ENCODE measurements around the gene IL16. TPM values are rescaled to one million over a fixed set of nuclear protein-coding genes. Genes with fewer than 3 reads are reported as not detected.

IL16 gene
- total and polyA plus RNA-seq, 9 of the 15 experiments (the other 6 are each of a cell fraction or from before 2014, with no cell fraction given): 1.4 to 18.8 (median 10.6) TPM

GRCh38 chr15:81155375-81156218 is 41.1 kb upstream of the IL16 start (continued):
- peak; percentile 79; the same call in 1 of the 2 replicates for TF ChIP-seq CEBPG (CRISPR knock-in tag; IDR thresholded peaks at IDR 0.05)
- peak; percentile 86 to 98 for TF ChIP-seq CEBPG (tag; conservative IDR thresholded peaks at IDR 0.05 in 1 of 2, IDR thresholded peaks at IDR 0.05 in 1 of 2)
- peak; percentile 47; the same call in 1 of the 2 replicates for TF ChIP-seq DEAF1 (CRISPR knock-in tag; IDR thresholded peaks at IDR 0.05)
- TF ChIP-seq RBM34 (IDR thresholded peaks at IDR 0.05; ENCODE audit: borderline replicate concordance, insufficient read depth, low read length): no peak
- TF ChIP-seq NEUROD1 (IDR thresholded peaks at IDR 0.05; ENCODE audit: borderline replicate concordance, low read depth, low read length, partially characterized antibody): no peak
- TF ChIP-seq, protein P1, sequence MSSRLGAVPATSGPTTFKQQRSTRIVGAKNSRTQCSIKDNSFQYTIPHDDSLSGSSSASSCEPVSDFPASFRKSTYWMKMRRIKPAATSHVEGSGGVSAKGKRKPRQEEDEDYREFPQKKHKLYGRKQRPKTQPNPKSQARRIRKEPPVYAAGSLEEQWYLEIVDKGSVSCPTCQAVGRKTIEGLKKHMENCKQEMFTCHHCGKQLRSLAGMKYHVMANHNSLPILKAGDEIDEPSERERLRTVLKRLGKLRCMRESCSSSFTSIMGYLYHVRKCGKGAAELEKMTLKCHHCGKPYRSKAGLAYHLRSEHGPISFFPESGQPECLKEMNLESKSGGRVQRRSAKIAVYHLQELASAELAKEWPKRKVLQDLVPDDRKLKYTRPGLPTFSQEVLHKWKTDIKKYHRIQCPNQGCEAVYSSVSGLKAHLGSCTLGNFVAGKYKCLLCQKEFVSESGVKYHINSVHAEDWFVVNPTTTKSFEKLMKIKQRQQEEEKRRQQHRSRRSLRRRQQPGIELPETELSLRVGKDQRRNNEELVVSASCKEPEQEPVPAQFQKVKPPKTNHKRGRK (tag; IDR thresholded peaks at IDR 0.05): no peak
- TF ChIP-seq ZNF3 (CRISPR knock-in tag; IDR thresholded peaks at IDR 0.05): no peak
- TF ChIP-seq, protein P2, sequence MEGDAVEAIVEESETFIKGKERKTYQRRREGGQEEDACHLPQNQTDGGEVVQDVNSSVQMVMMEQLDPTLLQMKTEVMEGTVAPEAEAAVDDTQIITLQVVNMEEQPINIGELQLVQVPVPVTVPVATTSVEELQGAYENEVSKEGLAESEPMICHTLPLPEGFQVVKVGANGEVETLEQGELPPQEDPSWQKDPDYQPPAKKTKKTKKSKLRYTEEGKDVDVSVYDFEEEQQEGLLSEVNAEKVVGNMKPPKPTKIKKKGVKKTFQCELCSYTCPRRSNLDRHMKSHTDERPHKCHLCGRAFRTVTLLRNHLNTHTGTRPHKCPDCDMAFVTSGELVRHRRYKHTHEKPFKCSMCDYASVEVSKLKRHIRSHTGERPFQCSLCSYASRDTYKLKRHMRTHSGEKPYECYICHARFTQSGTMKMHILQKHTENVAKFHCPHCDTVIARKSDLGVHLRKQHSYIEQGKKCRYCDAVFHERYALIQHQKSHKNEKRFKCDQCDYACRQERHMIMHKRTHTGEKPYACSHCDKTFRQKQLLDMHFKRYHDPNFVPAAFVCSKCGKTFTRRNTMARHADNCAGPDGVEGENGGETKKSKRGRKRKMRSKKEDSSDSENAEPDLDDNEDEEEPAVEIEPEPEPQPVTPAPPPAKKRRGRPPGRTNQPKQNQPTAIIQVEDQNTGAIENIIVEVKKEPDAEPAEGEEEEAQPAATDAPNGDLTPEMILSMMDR (IDR thresholded peaks at IDR 0.05 in 2 of 3, conservative IDR thresholded peaks at IDR 0.05 in 1 of 3; ENCODE audit: insufficient read depth in 2 of 3, low read depth in 1 of 3, low read length in 3 of 3): peak; percentile 67 to 86 (median 71)
- no peak for TF ChIP-seq HDAC8 (tag; IDR thresholded peaks at IDR 0.05)
- no peak for TF ChIP-seq ZC3H4 (CRISPR knock-in tag; IDR thresholded peaks at IDR 0.05; ENCODE audit: borderline replicate concordance)
- no peak for TF ChIP-seq ZNF347 (CRISPR knock-in tag; IDR thresholded peaks at IDR 0.05; ENCODE audit: low read depth)
- TF ChIP-seq REST (IDR thresholded peaks at IDR 0.05; ENCODE audit: borderline replicate concordance): peak; percentile 87
- no peak for TF ChIP-seq REST (CRISPR knock-in tag; IDR thresholded peaks at IDR 0.05; ENCODE audit: low read depth)
